Muscle of leg (tissue), 11 donors: ENCODE measurements around the gene MOV10L1. TPM values are rescaled to one million over a fixed set of nuclear protein-coding genes. Genes with fewer than 3 reads are reported as not detected.
"Not testable (repeated sequence)": the region's sequence is repeated elsewhere in the genome, so short reads cannot be mapped to it uniquely, and the experiment has no call there.

Experiments
- DNase-seq: peaks from one replicate; pipeline ENCODE4 v3.0.0; 2013
- H3K27ac ChIP-seq: one replicate; pipeline ENCODE4 v1.5.1; 2013; ENCODE audit warnings: mild to moderate bottlenecking, low read length, control low read depth
- H3K27me3 ChIP-seq: one replicate; pipeline ENCODE4 v1.6.1; 2013; ENCODE audit warnings: low read length; ENCODE audit not compliant: control insufficient read depth, insufficient read depth
- H3K36me3 ChIP-seq: one replicate; pipeline ENCODE4 v1.6.1; 2013; ENCODE audit warnings: low read length; ENCODE audit not compliant: control insufficient read depth, insufficient read depth
- H3K4me1 ChIP-seq: one replicate; pipeline ENCODE4 v1.6.1; 2013; ENCODE audit warnings: low read length; ENCODE audit not compliant: control insufficient read depth, insufficient read depth
- H3K4me3 ChIP-seq: one replicate; pipeline ENCODE4 v1.5.1; 2013; ENCODE audit warnings: low read length, control low read depth
- H3K9me3 ChIP-seq: replicated peaks from 2 replicates; pipeline ENCODE4 v1.6.1; 2013; ENCODE audit warnings: low read depth, low read length; ENCODE audit not compliant: control insufficient read depth
- WGBS: methylation state at CpG from one replicate; pipeline ENCODE4 v1.1.5; 2013; ENCODE audit warnings: missing lambda C conversion rate; ENCODE audit not compliant: insufficient coverage; 5-methylcytosine and 5-hydroxymethylcytosine counted together
- polyA plus RNA-seq, 8 donors: library from polyadenylated mRNA; unstranded; fragments of 120-200 nt; gene quantifications; one replicate each; pipeline versions ENCODE4 v1.2.1 to v1.2.3, GENCODE V29; 2013; ENCODE audit warnings: inconsistent platforms in 1 of 8, low replicate concordance in 1 of 8; ENCODE audit not compliant: insufficient read length in 8 of 8, insufficient read depth in 1 of 8
- total RNA-seq: library from RNA; stranded (reverse); fragments of 120-200 nt; gene quantifications from one replicate; pipeline ENCODE4 v1.2.4, GENCODE V29; 2013

Gene MOV10L1
- total and polyA plus RNA-seq, 9 donors, result 0.08 to 0.50 (median 0.23) TPM

DNA sequence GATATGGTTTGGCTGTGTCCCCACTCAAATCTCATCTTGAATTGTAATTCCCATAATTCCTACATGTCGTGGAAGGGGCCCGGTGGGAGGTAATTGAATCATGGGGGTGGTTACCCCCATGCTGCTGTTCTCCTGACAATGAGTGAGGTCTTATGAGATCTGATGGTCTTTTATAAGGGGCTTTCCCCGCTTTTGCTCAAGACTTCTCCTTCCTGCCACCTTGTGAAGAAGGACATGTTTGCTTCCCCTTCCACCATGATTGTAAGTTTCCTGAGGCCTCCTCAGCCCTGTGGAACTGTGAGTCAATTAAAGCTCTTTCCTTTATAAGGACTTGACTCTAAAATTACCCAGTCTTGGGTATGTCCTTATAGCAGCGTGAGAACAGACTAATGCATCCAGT lies 2.8 kb upstream of the MOV10L1 start:
- not testable (repeated sequence) for H3K27ac ChIP-seq, DNase-seq, H3K4me1 ChIP-seq, H3K4me3 ChIP-seq, H3K36me3 ChIP-seq, H3K9me3 ChIP-seq
- H3K27me3 ChIP-seq, result peaks cover 22% of the 10 kb centered on the region
- no CpG with 5 or more reads among the region's 4 CpGs for WGBS

GRCh38 chr22:50087646-50088045 lies 2.2 kb upstream of the MOV10L1 start:
- peaks cover 22% of the 10 kb centered on the region for H3K27me3 ChIP-seq
- H3K4me3 ChIP-seq, result no peak overlapping the region
- no peak overlapping the region for H3K27ac ChIP-seq
- no peak for DNase-seq
- peaks cover 4% of the 10 kb centered on the region for H3K4me1 ChIP-seq
- H3K9me3 ChIP-seq, result peaks cover 2% of the 10 kb centered on the region
- no peaks in the 10 kb centered on the region for H3K36me3 ChIP-seq
- 90% methylated on average over 12 of the region's 12 CpGs for WGBS

GRCh38 chr22:50088096-50088495 lies 1.7 kb upstream of the MOV10L1 start:
- Histone ChIP-seq H3K27ac (no peak overlapping the region), H3K4me1 (peaks cover 4% of the 10 kb centered on the region), H3K9me3 (peaks cover 2% of the 10 kb centered on the region), H3K4me3 (no peak overlapping the region), H3K27me3 (peaks cover 22% of the 10 kb centered on the region), H3K36me3 (no peaks in the 10 kb centered on the region)
- 100% methylated on average over 5 of the region's 12 CpGs for WGBS
- DNase-seq, result no peak

GRCh38 chr22:50089231-50089630 lies 575 bp upstream of the MOV10L1 start:
- WGBS, result 84% methylated on average over 10 of the region's 11 CpGs
- no peaks in the 10 kb centered on the region for H3K4me1 ChIP-seq
- no peak for DNase-seq
- no peak overlapping the region for H3K4me3 ChIP-seq
- H3K27ac ChIP-seq, result no peak overlapping the region
- H3K27me3 ChIP-seq, result peaks cover 22% of the 10 kb centered on the region
- H3K9me3 ChIP-seq, result peaks cover 2% of the 10 kb centered on the region
- no peaks in the 10 kb centered on the region for H3K36me3 ChIP-seq

DNA sequence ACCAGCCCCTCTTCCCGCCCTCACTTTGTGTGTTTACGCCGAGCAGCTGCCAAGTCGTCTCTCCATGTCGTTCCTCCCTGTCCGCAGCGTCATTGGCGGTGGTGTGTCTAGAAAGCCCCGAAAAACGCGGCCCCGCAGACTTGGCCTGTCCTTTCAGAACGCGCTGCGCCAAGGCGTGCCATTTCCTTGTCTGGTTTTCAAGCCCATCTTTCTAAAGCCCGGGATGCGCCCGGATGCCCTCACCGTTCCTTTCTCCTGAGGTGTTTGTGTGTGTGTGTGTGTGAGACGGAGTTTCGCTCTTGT lies 557 bp downstream of the MOV10L1 start:
- no peak overlapping the region for H3K4me3 ChIP-seq
- peaks cover 17% of the 10 kb centered on the region for H3K27me3 ChIP-seq
- H3K9me3 ChIP-seq, result peaks cover 2% of the 10 kb centered on the region
- DNase-seq, result no peak
- 90% methylated on average over 21 of the region's 22 CpGs for WGBS
- no peaks in the 10 kb centered on the region for H3K36me3 ChIP-seq
- no peak overlapping the region for H3K27ac ChIP-seq
- H3K4me1 ChIP-seq, result no peaks in the 10 kb centered on the region

GRCh38 chr22:50091092-50091768 lies 1.4 kb downstream of the MOV10L1 start:
- Histone ChIP-seq H3K27ac (no peak overlapping the region), H3K9me3 (peaks cover 2% of the 10 kb centered on the region), H3K27me3 (peaks cover 13% of the 10 kb centered on the region), H3K36me3 (no peaks in the 10 kb centered on the region), H3K4me1 (no peaks in the 10 kb centered on the region), H3K4me3 (no peak overlapping the region)
- 41% methylated on average over 23 of the region's 29 CpGs for WGBS
- no peak for DNase-seq

- H3K4me1 ChIP-seq, result no peaks in the 10 kb centered on the region
- no peak overlapping the region for H3K4me3 ChIP-seq
- no peaks in the 10 kb centered on the region for H3K36me3 ChIP-seq
- no peak for DNase-seq
- WGBS, result 75% methylated on average over 5 of the region's 5 CpGs
- peaks cover 13% of the 10 kb centered on the region for H3K27me3 ChIP-seq
- no peaks in the 10 kb centered on the region for H3K9me3 ChIP-seq
- no peak overlapping the region for H3K27ac ChIP-seq
These were observed 2.5 kb downstream of the MOV10L1 start for GRCh38 chr22:50092342-50092741.

- H3K9me3 ChIP-seq, result no peaks in the 10 kb centered on the region
- H3K36me3 ChIP-seq, result no peaks in the 10 kb centered on the region
- H3K4me1 ChIP-seq, result no peaks in the 10 kb centered on the region
- H3K27ac ChIP-seq, result no peak overlapping the region
- no peak overlapping the region for H3K4me3 ChIP-seq
- H3K27me3 ChIP-seq, result no peaks in the 10 kb centered on the region
- no CpG with 5 or more reads among the region's 3 CpGs for WGBS
- no peak for DNase-seq
These were observed 8.2 kb downstream of the MOV10L1 start for GRCh38 chr22:50098052-50098451.

DNA sequence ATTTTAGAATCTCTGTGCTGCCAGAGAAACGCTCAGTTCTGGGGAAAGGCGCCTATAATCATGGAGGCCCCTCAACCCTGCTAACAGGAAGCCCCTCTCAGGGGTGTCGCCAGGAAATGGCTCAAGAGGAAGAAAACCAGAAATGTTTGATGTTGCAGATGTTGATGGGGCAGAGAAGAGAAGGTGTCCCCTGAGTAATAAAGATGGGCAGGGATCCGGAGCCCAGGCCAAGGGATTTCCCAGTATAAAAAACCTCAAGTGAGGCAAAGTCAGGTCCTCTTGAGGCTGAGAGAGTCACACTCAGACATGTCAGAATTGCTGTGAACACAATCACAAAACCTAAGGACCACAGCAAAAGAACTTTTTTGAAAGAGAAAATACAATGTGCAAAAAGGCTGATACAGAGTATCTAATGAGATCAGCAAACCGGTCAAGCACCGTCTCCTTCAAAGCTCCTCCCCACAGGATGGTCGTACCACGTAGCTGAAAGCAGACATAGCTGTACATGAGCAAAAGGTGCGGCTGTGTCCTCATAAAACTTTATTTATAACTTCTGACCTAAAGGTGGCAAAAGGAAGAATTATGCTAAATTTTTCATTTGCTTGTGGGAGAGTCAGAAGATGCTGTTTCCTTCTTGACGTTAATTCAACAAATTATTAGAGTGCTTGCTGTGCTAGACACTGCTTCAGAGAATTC lies 12.2 kb downstream of the MOV10L1 start:
- 56% methylated on average over 4 of the region's 10 CpGs for WGBS
- DNase-seq, result no peak
- H3K27ac ChIP-seq, result no peak overlapping the region
- no peak overlapping the region for H3K4me3 ChIP-seq
- H3K27me3 ChIP-seq, result no peaks in the 10 kb centered on the region
- H3K4me1 ChIP-seq, result no peaks in the 10 kb centered on the region
- no peaks in the 10 kb centered on the region for H3K9me3 ChIP-seq
- H3K36me3 ChIP-seq, result no peaks in the 10 kb centered on the region

DNA sequence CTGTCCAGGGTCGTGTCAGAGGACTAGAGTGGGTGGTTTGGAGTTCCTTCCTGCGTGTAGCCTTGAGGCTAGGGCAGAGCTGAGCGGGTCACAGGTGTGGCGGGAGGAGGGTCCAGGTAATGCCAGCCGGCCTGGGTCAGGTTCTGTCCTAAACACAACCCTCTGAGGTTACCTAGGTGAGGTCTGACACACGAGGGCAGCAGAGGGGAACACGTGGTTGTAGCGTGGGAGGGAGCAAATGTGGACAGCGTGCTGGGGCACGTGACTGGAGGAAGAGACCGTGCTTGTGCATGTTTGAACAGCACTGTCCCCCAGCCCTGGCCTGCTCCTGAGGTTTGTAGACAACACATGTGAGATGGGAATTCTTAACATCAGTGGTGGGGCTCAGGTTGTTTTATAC lies 13.1 kb downstream of the MOV10L1 start:
- no peaks in the 10 kb centered on the region for H3K36me3 ChIP-seq
- H3K4me1 ChIP-seq, result no peaks in the 10 kb centered on the region
- H3K4me3 ChIP-seq, result no peak overlapping the region
- WGBS, result 47% methylated on average over 8 of the region's 11 CpGs
- no peak overlapping the region for H3K27ac ChIP-seq
- DNase-seq, result no peak
- no peaks in the 10 kb centered on the region for H3K27me3 ChIP-seq
- H3K9me3 ChIP-seq, result no peaks in the 10 kb centered on the region
